Astrocyte (in vitro differentiated cells and primary cell): ENCODE results near the gene ASPG. TPM values are rescaled to one million over a fixed set of nuclear protein-coding genes. Genes with fewer than 3 reads are reported as not detected.

ENCODE experiments used
- DNase-seq: peaks from one replicate; pipeline ENCODE4 v3.0.0-alpha.2; 2010; ENCODE audit warnings: low read depth
- FAIRE-seq: peaks from 2 replicates; lab custom pipeline; 2011; peaks lifted over from hg19 to GRCh38; lab: Jason Lieb, UNC
- H2AFZ ChIP-seq: 2 replicates; pipeline ENCODE4 v1.6.0; 2012; ENCODE audit warnings: low read depth, low read length, inconsistent platforms
- H3K27ac ChIP-seq: 2 replicates; pipeline ENCODE4 v1.5.1; 2011; ENCODE audit warnings: low read depth, low read length, inconsistent platforms
- H3K27me3 ChIP-seq: 2 replicates; pipeline ENCODE4 v1.6.0; 2011; ENCODE audit warnings: low read length, inconsistent platforms; ENCODE audit not compliant: insufficient read depth
- H3K36me3 ChIP-seq: 2 replicates; pipeline ENCODE4 v1.5.1; 2011; ENCODE audit warnings: low read length, inconsistent platforms; ENCODE audit not compliant: insufficient read depth
- H3K4me1 ChIP-seq: 2 replicates; pipeline ENCODE4 v1.5.1; 2011; ENCODE audit warnings: low read length, inconsistent platforms; ENCODE audit not compliant: insufficient read depth
- H3K4me2 ChIP-seq: 2 replicates; pipeline ENCODE4 v1.6.0; 2012; ENCODE audit warnings: low read length, inconsistent platforms
- H3K4me3 ChIP-seq: 2 replicates; pipeline ENCODE4 v1.5.1; 2011; ENCODE audit warnings: low read depth, mild to moderate bottlenecking, low read length, inconsistent platforms; ENCODE audit not compliant: insufficient read depth
- H3K79me2 ChIP-seq: 2 replicates; pipeline ENCODE4 v1.6.0; 2012; ENCODE audit warnings: mild to moderate bottlenecking, low read length, inconsistent platforms; ENCODE audit not compliant: insufficient read depth
- H3K9ac ChIP-seq: 2 replicates; pipeline ENCODE4 v1.6.0; 2012; ENCODE audit warnings: mild to moderate bottlenecking, low read length, inconsistent platforms
- H3K9me3 ChIP-seq: 2 replicates; pipeline ENCODE4 v1.5.1; 2012; ENCODE audit warnings: low read depth, mild to moderate bottlenecking, low read length, inconsistent platforms; ENCODE audit not compliant: insufficient read depth
- H4K20me1 ChIP-seq: 2 replicates; pipeline ENCODE4 v1.6.0; 2012; ENCODE audit warnings: low read length, inconsistent platforms; ENCODE audit not compliant: insufficient read depth
- H3K27ac Mint-ChIP-seq: one replicate; pipeline ENCODE4 v1.8.0; 2021; ENCODE audit warnings: mild to moderate bottlenecking, mixed read lengths; ENCODE audit not compliant: unreplicated experiment
- H3K27me3 Mint-ChIP-seq: one replicate; pipeline ENCODE4 v1.8.0; 2021; ENCODE audit warnings: low read depth, mixed read lengths; ENCODE audit not compliant: unreplicated experiment
- H3K36me3 Mint-ChIP-seq: one replicate; pipeline ENCODE4 v1.8.0; 2021; ENCODE audit warnings: low read depth, mixed read lengths; ENCODE audit not compliant: unreplicated experiment
- H3K4me1 Mint-ChIP-seq: one replicate; pipeline ENCODE4 v1.8.0; 2021; ENCODE audit warnings: low read depth, mixed read lengths; ENCODE audit not compliant: unreplicated experiment
- H3K4me3 Mint-ChIP-seq: one replicate; pipeline ENCODE4 v1.8.0; 2021; ENCODE audit warnings: mild to moderate bottlenecking, moderate library complexity, mixed read lengths; ENCODE audit not compliant: unreplicated experiment
- H3K9me3 Mint-ChIP-seq: one replicate; pipeline ENCODE4 v1.8.0; 2021; ENCODE audit warnings: mild to moderate bottlenecking, mixed read lengths; ENCODE audit not compliant: unreplicated experiment
- CTCF ChIP-seq: IDR thresholded peaks from 2 replicates; pipeline ENCODE4 v1.5.1; 2011; ENCODE audit warnings: low read depth, mild to moderate bottlenecking, inconsistent platforms, low read length, moderate library complexity; ENCODE audit not compliant: insufficient read depth
- EZH2 ChIP-seq: IDR thresholded peaks from 2 replicates; pipeline ENCODE4 v1.6.1; 2012; ENCODE audit warnings: mild to moderate bottlenecking, low read length, inconsistent platforms; ENCODE audit not compliant: insufficient read depth
- total RNA-seq: library from RNA; stranded (reverse); gene quantifications from 2 replicates; pipeline ENCODE4 v1.2.1, GENCODE V29; 2021

ASPG gene
- total RNA-seq, 1 donor from 2014 or later: not detected

GRCh38 chr14:104084251-104085002 is 1.1 kb upstream of the ASPG start:
- H3K9me3 Mint-ChIP-seq: no peaks in the 10 kb centered on the region
- Histone ChIP-seq H2AFZ (no peak overlapping the region), H3K9ac (no peak overlapping the region)

GRCh38 chr14:104085889-104086201 is 345 bp downstream of the ASPG start:
- no peaks in the 10 kb centered on the region for H3K36me3 Mint-ChIP-seq
- H3K27ac Mint-ChIP-seq: no peak overlapping the region
- Histone ChIP-seq H3K9me3 (no peaks in the 10 kb centered on the region), H3K27me3 (peaks cover 10% of the 10 kb centered on the region), H3K4me3 (no peak overlapping the region), H3K79me2 (no peaks in the 10 kb centered on the region), H3K4me2 (no peak overlapping the region), H3K4me1 (no peaks in the 10 kb centered on the region), H2AFZ (no peak overlapping the region), H3K9ac (no peak overlapping the region), H4K20me1 (no peaks in the 10 kb centered on the region), H3K27ac (no peak overlapping the region), H3K36me3 (no peaks in the 10 kb centered on the region)
- peaks cover 42% of the 10 kb centered on the region for H3K27me3 Mint-ChIP-seq
- no peaks in the 10 kb centered on the region for H3K4me1 Mint-ChIP-seq
- TF ChIP-seq EZH2: no peak
- H3K4me3 Mint-ChIP-seq: no peak overlapping the region
- no peaks in the 10 kb centered on the region for H3K9me3 Mint-ChIP-seq
- FAIRE-seq (no peak), DNase-seq (no peak)

More at GRCh38 chr14:104084251-104085002, 1.1 kb upstream of the ASPG start:
- Histone ChIP-seq H3K9me3 (no peaks in the 10 kb centered on the region), H3K79me2 (no peaks in the 10 kb centered on the region), H3K4me2 (no peak overlapping the region), H3K27ac (no peak overlapping the region), H4K20me1 (no peaks in the 10 kb centered on the region), H3K4me1 (no peaks in the 10 kb centered on the region), H3K4me3 (no peak overlapping the region), H3K36me3 (no peaks in the 10 kb centered on the region), H3K27me3 (peaks cover 10% of the 10 kb centered on the region)
- Mint-ChIP-seq H3K27ac (no peak overlapping the region), H3K27me3 (peaks cover 42% of the 10 kb centered on the region), H3K4me1 (no peaks in the 10 kb centered on the region), H3K36me3 (peaks cover 3% of the 10 kb centered on the region), H3K4me3 (no peak overlapping the region)
- DNase-seq (peak; percentile 4), FAIRE-seq (no peak)
- TF ChIP-seq CTCF: no peak

DNA sequence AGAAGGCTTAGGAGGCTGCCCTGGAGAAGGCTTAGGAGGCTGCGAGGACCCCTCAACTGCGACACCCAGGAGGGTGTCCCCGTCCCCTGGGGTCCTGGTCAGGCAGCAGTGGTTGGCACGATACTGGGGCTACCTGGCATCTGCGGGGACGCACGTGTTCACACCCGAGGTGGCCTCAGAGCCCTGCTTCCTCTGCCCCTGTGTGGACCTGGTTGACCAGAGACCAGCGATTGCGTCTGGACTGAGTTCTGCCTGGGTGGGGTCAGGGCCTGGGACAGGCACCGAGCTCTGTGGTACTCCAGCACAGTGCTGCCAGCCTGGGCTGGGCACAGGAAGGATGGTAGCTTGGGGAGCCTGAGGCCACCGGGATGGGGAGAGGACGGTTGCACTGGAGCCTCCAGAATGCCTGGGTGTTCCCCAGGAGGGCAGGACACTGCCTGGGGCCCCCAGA is 735 bp downstream of the ASPG start:
- TF ChIP-seq EZH2 (no peak), CTCF (no peak)
- Histone ChIP-seq H4K20me1 (no peaks in the 10 kb centered on the region), H3K27me3 (peaks cover 10% of the 10 kb centered on the region), H2AFZ (no peak overlapping the region), H3K4me2 (no peak overlapping the region), H3K4me3 (no peak overlapping the region), H3K27ac (no peak overlapping the region), H3K4me1 (no peaks in the 10 kb centered on the region), H3K9me3 (no peaks in the 10 kb centered on the region), H3K79me2 (no peaks in the 10 kb centered on the region), H3K9ac (no peak overlapping the region), H3K36me3 (no peaks in the 10 kb centered on the region)
- no peaks in the 10 kb centered on the region for H3K9me3 Mint-ChIP-seq
- H3K27me3 Mint-ChIP-seq: peaks cover 42% of the 10 kb centered on the region
- H3K4me3 Mint-ChIP-seq: no peak overlapping the region
- no peaks in the 10 kb centered on the region for H3K4me1 Mint-ChIP-seq
- H3K27ac Mint-ChIP-seq: no peak overlapping the region
- DNase-seq (no peak), FAIRE-seq (no peak)
- no peaks in the 10 kb centered on the region for H3K36me3 Mint-ChIP-seq
